Measurements from ENCODE around the gene CREB1.
"Not testable (repeated sequence)": the region's sequence is repeated elsewhere in the genome, so short reads cannot be mapped to it uniquely, and the experiment has no call there.

The CREB1 gene

DNA sequence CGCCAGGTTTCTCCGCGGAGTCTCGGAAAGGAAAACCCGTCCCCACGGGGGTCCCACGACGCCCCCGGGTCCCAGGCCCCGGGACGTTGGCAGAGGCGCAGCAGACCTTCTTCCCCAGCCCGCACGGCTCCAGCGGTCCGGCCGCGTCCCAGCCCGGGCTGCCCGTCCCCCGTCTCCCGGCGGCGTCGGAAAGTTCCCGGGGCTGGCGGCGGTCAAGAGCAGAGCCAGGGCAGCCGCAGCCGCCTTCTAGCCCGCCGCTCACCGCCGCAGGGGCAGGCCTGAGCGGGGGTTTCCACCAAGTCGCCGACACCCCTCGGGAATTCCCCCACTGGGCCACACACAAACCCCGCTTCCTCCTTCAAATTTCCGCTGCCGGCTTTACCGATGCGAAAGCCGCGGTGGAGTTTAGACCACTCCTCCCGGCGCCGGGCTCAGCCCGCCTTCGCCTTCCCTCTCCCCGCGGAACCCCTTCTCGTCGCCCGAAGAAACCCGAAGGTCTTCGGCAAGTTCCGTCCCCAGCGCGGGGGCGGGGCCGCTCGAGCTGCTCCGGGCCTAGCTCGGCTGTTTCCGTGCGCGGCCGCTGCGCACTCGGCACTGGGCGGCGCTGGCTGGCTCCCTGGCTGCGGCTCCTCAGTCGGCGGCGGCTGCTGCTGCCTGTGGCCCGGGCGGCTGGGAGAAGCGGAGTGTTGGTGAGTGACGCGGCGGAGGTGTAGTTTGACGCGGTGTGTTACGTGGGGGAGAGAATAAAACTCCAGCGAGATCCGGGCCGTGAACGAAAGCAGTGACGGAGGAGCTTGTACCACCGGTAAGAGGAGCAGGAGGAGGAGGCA, at the start of gene CREB1:
Gene CREB1 (plus strand): TSS at position 633 of the 830 bp plus-strand sequence. CDS start 25,674 bp downstream, outside the sequence.
- no peak for FAIRE-seq

DNA sequence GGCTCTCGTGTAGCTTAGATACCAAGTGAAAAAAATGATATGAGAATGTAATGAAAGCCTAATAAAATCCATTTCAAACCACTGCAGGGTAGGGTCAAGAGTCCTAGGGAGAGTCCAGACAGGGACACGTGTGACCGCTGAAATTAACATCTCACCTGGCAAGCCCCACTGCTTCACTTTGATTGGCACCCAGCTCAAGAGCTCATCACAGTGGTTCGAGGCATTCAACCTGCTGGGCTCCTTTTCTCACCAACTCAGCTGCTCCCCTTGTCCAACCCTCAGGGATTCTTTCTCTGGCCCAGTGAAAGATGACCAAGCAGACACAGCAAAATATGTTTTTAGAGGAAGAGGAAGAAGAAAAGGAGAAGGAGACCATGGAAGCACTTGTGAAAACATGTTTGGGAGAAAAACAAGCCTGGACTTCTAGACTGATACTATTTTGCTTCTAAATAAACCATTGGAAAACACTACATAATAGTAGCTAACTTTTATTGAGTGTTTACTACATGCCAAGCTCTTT, 49.2 kb upstream of the CREB1 start:
- no peak for FAIRE-seq

DNA sequence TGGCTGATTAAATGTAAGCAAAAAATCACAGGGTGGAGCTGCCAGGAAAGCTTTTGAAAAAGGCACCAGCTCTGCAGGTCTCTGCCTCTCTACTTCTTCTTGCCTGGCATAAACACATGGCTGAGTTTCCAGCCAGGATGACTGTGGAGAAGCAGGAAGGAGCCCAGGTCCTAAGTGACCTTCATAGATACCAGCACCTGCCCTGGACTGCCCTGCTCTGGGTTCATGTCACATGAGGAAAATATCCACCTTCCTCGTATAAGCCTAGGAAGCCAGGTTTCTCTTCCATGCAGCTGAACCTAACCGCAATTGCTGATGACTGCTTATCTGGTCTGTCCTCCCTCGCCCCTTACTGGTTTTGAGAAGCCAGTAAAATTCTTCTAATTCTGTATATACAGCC, 47.8 kb upstream of the CREB1 start:
- FAIRE-seq: no peak

DNA sequence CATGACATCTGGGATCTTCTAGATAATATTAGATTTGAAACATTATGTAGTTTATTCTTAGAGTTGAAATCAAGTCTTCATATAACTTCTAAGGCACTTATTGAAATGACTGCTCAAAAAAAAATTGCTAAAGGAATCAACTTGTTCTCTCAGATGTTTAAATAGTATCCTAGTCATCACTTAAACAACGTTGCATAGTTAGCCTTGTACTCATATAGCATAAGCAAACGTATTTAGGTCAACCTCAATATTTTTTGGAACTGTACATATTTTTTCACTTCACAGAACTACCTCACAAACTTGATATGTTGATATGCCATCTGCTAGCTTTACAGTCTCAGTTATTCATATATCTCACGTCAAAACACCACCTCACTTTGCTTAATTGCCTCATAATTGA, 47.1 kb upstream of the CREB1 start:
- FAIRE-seq: no peak

- FAIRE-seq: no peak
Measured at GRCh38 chr2:207483066-207483465, 46.7 kb upstream of the CREB1 start.

GRCh38 chr2:207483477-207483876, 46.3 kb upstream of the CREB1 start:
- FAIRE-seq: no peak

- no peak for FAIRE-seq
Measured at GRCh38 chr2:207484444-207485391, 45.0 kb upstream of the CREB1 start.

- no peak for FAIRE-seq
Measured at GRCh38 chr2:207487650-207488311, 42.0 kb upstream of the CREB1 start.

- FAIRE-seq: no peak
Measured at GRCh38 chr2:207489251-207489650, 40.5 kb upstream of the CREB1 start.

- FAIRE-seq: no peak
Measured at GRCh38 chr2:207490441-207490840, 39.3 kb upstream of the CREB1 start.

- no peak for FAIRE-seq
Measured at GRCh38 chr2:207491086-207491485, 38.7 kb upstream of the CREB1 start.

GRCh38 chr2:207491956-207492355, 37.8 kb upstream of the CREB1 start:
- FAIRE-seq: no peak

GRCh38 chr2:207492461-207492860, 37.3 kb upstream of the CREB1 start:
- no peak for FAIRE-seq

DNA sequence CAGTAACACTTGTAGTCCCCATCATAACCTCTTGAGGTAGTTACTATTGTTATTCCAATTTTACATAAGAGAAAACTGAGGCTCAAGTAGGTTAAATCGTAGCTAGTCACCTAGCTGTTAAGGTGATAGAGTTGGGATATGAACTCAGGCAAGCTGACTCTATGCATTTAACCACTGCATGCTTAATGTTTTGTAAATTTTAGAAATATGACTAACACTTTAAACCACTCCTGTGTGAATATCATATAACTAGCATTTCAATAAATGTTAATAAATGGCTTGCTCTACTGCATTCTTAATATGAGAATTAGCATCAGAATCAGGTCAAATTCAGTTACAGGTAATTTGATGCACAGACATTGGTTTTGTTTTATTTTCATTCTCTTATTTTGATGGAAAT, 35.6 kb upstream of the CREB1 start:
- FAIRE-seq: no peak

DNA sequence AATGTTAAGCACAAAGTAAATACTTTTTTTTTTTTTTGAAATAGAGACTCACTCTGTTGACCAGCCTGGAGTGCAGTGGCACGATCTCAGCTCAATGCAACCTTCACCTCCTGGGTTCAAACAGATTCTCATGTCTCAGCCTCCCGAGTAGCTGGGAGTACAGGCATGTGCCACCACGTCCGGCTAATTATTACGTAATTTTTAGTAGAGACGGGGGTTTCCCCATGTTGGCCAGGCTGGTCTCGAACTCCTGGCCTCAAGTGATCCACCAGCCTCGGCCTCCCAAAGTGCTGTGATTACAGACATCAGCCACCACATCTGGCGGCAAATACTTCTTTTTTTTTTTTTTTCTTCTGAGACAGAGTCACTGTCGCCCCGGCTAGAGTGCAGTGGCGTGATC, 32.8 kb upstream of the CREB1 start:
- FAIRE-seq: not testable (repeated sequence)

DNA sequence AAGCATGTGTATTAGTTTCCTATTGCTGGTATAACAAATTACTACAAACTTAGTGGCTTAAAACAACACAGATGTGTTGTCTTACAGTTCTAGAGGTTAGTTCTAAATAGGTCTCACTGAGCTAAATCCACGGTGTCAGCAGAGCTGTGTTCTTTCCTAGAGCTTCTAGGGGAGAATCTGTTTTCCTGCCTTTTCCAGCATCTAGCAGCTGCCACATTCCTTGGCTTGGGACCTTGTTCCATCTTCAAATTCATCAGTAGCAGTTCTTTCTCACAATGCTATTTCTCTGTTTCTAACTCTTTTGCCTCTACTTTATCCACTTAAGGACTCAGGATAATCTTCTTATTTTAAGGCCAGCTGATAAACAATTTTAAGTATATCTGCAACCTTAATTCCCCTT, 32.2 kb upstream of the CREB1 start:
- no peak for FAIRE-seq

DNA sequence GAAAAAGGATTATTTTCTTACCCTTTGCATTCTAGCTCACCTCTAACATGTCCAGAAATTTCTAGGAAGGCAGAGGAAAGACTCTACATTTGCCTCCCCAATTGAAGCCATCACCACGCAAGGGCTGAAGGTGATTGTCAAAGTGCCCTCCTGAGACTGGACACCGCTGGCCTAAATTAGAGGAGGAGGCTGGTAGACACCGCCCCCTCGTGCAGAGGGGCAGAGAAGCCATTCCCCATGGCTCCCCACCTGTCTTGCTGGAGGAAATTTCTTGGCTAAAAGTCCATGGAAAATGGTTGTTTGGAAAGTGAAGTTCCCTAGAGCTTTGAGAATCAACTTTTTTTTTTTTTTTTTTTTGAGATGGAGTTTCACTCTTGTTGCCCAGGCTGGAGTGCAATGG, 31.3 kb upstream of the CREB1 start:
- no peak for FAIRE-seq

DNA sequence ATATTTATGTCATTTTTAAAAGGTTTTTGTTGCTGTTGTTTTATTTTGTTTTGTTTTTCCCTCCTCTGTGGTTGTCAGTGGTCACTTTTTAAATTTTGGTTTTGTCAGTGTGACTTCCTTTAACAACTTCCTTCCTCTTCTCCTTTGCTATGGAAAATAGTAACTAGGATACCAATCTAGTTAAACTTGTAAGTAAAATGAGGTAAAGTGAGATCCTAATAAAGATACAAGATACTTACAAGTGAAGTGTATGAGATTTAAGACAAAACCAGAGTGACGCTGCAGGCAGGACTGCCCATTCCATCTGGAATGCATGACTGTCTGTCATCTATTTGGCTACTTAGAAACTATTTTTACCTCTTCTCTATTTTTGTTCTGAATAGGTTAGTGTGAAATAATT, 30.6 kb upstream of the CREB1 start:
- no peak for FAIRE-seq

DNA sequence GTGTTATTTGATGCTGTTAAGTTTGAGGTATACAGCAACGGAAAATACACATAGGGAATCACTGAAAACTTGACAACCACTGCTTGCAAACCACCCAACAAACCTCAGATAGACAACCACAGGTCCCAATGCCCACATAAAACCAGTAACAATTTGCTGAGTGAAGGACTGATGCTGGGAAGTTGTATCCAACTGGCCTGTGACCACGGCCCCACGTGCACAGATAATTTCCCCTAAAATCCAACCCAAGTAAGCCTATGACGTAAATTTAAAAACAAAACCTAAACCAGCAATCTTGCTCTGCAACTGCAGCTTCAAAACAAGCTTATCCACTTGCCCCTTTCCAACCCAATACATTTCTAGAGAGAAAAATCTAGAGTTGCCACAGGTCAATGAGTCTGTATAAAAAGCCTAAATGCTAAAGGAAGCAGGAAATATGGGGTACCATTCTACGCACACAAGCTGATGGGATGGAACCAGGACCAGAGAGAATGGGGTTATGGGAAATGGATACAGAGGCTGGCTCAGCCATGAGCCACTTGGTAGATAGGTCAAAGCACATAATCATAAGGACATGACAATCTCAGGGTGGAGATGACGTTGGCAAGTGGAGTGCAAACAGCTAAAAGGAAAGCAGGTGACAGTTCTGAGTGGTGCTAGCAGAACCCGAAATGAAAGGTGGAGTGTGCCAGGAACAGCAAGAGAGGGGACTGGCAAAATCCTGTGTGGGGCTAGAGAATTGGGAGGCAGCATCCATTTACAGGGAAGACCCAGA, 27.8 kb upstream of the CREB1 start:
- no peak for FAIRE-seq

GRCh38 chr2:207502577-207503198, 27.1 kb upstream of the CREB1 start:
- no peak for FAIRE-seq

- FAIRE-seq: no peak
Measured at GRCh38 chr2:207503234-207503633, 26.5 kb upstream of the CREB1 start.
